Psoas muscle (tissue), 8 donors: Measurements from ENCODE around the gene ITK. TPM values are rescaled to one million over a fixed set of nuclear protein-coding genes. Genes with fewer than 3 reads are reported as not detected.
"Not testable (repeated sequence)": the region's sequence is repeated elsewhere in the genome, so short reads cannot be mapped to it uniquely, and the experiment has no call there.

Experiments used
- ATAC-seq, 4 donors: fragments of 200-7000 bp; cut with Tn5 transposase; one replicate each; pipeline ENCODE4 v1.9.1; 2020; ENCODE audit warnings: moderate library complexity in 3 of 4, mild to moderate bottlenecking in 2 of 4
- DNase-seq, 2 donors: peaks; one replicate each; pipeline ENCODE4 v3.0.0-alpha.2; 2020
- H3K27ac ChIP-seq: fragments of 200-600 bp; one replicate; pipeline ENCODE4 v1.8.0; 2022
- H3K27me3 ChIP-seq, 3 donors: fragments of 200-600 bp in 1 of 3; one replicate each; pipeline versions ENCODE4 v1.6.1 to v1.8.0; 2013 to 2022; ENCODE audit warnings: low read length in 2 of 3, mild to moderate bottlenecking in 2 of 3, moderate library complexity in 1 of 3; ENCODE audit not compliant: insufficient read depth in 3 of 3
- H3K36me3 ChIP-seq, 2 donors: fragments of 200-600 bp in 1 of 2; one replicate each; pipeline versions ENCODE4 v1.6.1 to v1.8.0; 2013 to 2022; ENCODE audit warnings: low read depth in 1 of 2, mild to moderate bottlenecking in 1 of 2, moderate library complexity in 1 of 2; ENCODE audit not compliant: insufficient read depth in 1 of 2
- H3K4me1 ChIP-seq: fragments of 200-600 bp; one replicate; pipeline ENCODE4 v1.8.0; 2022
- H3K4me3 ChIP-seq: fragments of 200-600 bp; one replicate; pipeline ENCODE4 v1.8.0; 2022; ENCODE audit warnings: mild to moderate bottlenecking
- H3K9me3 ChIP-seq: fragments of 200-600 bp; one replicate; pipeline ENCODE4 v1.8.0; 2022
- WGBS, 3 donors: extraction: QIAGEN DNeasy Blood & Tissue Kit; methylation state at CpG; one replicate each; pipeline versions ENCODE4 v1.1.6 to v1.1.7; 2013; 5-methylcytosine and 5-hydroxymethylcytosine counted together
- intact Hi-C, 2 donors: fragments of 100-400 bp; cut with DNase I; formaldehyde crosslinking; loops; one replicate each; pipeline versions ENCODE4 v1.11.0 to v1.14.2; 2022
- polyA plus RNA-seq, 3 donors: library from polyadenylated mRNA; stranded (reverse); fragments of 200-250 nt; gene quantifications; one replicate each; pipeline ENCODE4 v1.2.3, GENCODE V29; 2013
- total RNA-seq, 4 donors: library from RNA; stranded (reverse); fragmentation: NEBNext Ultra II Directional in 2 of 4; extraction: Animal tissue kit (Norgen Biotek cat#: 25700) in 2 of 4; gene quantifications; one replicate each; pipeline versions ENCODE4 v1.2.1 to v1.2.4, GENCODE V29; 2021 to 2023
- TF ChIP-seq, protein P1 (sequence below): fragments of 200-600 bp; IDR thresholded peaks from one replicate; pipeline ENCODE4 v1.8.0; 2022; ENCODE audit warnings: antibody characterized with exemption
- donor health status: healthy with polysubstance abuse.
- donor health status: DM: no; HTN: no; CAD: no; lungs with moderate emphysema.
- donor health status: Bipolar disorder and iron deficiency.
- donor health status: healthy.
- donor health status: DM: yes; HTN: yes; CAD: no.
- donor health status: DM: no; HTN: no; CAD: no.
- donor health status: DM: no; HTN: no; CAD: no.
- donor health status: DM: yes; HTN: yes; CAD: no.

The ITK gene
- total and polyA plus RNA-seq, 7 donors = 0.04 to 1.0 (median 0.28) TPM

DNA sequence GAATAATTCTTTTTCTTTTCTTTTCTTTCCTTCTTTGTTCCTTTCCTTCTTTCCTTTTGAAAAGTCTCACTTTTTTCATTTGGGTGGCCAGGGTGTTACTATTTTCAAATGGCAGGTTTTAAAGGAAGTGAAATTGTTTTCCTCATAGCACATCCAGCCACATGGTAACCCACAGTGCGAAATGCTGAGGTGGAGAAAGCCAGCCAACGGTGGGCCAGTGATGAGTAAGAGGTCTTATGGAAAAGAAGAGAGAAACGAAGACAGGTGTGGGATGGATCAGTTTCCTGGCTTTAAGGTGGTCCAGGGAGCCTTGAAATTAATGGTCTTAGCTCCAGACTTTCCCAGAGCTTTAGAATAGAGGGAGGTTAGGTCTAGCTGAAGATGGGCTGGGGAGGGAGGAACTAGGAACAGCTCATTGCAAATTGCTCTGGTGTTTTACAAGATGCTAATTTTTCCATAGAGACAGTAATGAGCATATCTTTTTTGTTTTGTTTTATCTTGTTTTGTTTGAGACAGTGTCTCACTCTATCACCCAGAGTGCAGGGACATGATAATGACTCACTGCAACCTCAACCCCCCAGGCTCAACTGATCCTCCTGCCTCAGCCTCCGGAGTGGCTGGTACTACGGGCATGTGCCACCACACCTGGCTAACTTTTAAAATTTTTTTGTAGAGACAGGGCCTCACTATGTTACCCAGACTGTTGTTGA, 17.8 kb downstream of the ITK start:
- H3K9me3 ChIP-seq = no peaks in the 10 kb centered on the region
- H3K4me1 ChIP-seq = no peaks in the 10 kb centered on the region
- no peaks in the 10 kb centered on the region for H3K36me3 ChIP-seq
- ATAC-seq (no peak), DNase-seq (no peak)
- intact Hi-C loops = no loop called here
- 39 to 49% (median 45%) methylated on average over 5 of the region's 5 CpGs for WGBS, 3 donors
- no peak overlapping the region for H3K27ac ChIP-seq
- peaks cover 0 to 3% (median 0%) of the 10 kb centered on the region in 3 donors for H3K27me3 ChIP-seq
- H3K4me3 ChIP-seq = no peak overlapping the region
- TF ChIP-seq, protein P1, sequence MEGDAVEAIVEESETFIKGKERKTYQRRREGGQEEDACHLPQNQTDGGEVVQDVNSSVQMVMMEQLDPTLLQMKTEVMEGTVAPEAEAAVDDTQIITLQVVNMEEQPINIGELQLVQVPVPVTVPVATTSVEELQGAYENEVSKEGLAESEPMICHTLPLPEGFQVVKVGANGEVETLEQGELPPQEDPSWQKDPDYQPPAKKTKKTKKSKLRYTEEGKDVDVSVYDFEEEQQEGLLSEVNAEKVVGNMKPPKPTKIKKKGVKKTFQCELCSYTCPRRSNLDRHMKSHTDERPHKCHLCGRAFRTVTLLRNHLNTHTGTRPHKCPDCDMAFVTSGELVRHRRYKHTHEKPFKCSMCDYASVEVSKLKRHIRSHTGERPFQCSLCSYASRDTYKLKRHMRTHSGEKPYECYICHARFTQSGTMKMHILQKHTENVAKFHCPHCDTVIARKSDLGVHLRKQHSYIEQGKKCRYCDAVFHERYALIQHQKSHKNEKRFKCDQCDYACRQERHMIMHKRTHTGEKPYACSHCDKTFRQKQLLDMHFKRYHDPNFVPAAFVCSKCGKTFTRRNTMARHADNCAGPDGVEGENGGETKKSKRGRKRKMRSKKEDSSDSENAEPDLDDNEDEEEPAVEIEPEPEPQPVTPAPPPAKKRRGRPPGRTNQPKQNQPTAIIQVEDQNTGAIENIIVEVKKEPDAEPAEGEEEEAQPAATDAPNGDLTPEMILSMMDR = no peak

DNA sequence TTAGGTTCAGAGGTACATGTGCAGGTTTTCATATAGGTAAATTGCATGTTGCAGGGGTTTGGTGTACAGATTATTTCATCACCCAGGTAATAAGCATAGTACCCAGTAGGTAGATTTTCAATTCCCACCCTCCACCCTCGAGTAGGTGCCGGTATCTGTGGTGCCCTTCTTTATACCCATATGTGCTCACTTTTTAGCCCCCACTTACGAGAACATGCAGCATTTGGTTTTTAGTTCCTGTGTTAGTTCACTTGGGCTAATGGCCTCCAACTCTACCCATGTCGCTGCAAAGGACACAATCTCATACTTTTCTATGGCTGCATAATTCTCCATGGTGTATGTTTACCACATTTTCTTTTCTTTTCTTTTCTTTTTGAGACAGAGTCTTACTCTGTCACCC, 21.2 kb downstream of the ITK start:
- ATAC-seq (no peak), DNase-seq (no peak)
- Histone ChIP-seq H3K4me1 (no peaks in the 10 kb centered on the region), H3K9me3 (no peaks in the 10 kb centered on the region), H3K27ac (no peak overlapping the region), H3K4me3 (no peak overlapping the region), H3K27me3 (no peaks in the 10 kb centered on the region), H3K36me3 (no peaks in the 10 kb centered on the region)
- 74 to 86% (median 80%) methylated on average over 4 of the region's 4 CpGs for WGBS, 3 donors
- intact Hi-C loops = no loop called here
- TF ChIP-seq, protein P1 = no peak

DNA sequence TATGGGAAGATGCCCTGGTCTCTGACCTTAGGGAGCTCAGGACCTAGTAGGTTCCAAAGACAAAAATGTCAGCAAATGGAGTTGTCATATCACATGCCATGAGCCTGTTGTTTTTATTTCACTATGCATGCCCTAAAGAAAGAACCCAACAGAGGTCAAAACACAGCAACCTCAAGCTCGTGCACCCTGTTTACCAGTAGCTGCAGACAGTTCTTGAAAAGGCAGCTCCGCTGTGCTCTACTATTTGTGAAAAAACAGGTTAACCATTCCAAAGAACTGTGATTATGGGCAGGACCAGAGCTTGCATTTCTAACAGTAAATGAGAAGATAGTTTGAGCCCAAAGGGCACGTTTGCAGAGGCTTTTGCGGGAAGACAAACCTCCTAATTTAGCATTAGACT, 22.8 kb downstream of the ITK start:
- Histone ChIP-seq H3K27me3 (peaks cover 0 to 1% (median 0%) of the 10 kb centered on the region in 3 donors), H3K36me3 (no peaks in the 10 kb centered on the region), H3K27ac (no peak overlapping the region), H3K4me1 (no peaks in the 10 kb centered on the region), H3K9me3 (no peaks in the 10 kb centered on the region), H3K4me3 (no peak overlapping the region)
- 75 to 80% (median 80%) methylated on average over 4 of the region's 4 CpGs for WGBS, 3 donors
- TF ChIP-seq, protein P1 = no peak
- intact Hi-C loops = no loop called here
- DNase-seq (no peak), ATAC-seq (no peak)

DNA sequence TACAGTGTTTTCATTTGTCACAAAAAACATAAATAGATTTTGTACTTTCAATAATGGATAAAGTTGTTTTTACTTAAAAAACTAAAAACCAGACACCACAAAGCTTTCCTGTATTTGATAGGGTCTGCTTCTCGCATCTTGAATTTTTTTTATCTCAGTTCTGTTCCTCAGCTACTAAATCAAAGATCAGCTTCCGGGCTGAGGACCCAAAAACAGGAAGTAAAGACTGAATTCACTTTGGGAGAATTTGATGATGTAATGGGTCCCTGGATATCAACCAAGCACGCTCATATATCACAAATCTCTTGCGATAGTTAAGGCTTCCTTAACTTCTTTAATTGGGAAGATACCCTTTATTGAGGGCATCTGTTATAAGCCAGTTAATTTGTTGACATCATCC, 24.1 kb downstream of the ITK start:
- Histone ChIP-seq H3K27me3 (peaks cover 0 to 2% (median 0%) of the 10 kb centered on the region in 3 donors), H3K4me1 (no peaks in the 10 kb centered on the region), H3K36me3 (no peaks in the 10 kb centered on the region), H3K9me3 (no peaks in the 10 kb centered on the region), H3K27ac (no peak overlapping the region), H3K4me3 (no peak overlapping the region)
- intact Hi-C loops = no loop called here
- WGBS, 3 donors = 59 to 72% (median 70%) methylated on average over 4 of the region's 4 CpGs
- DNase-seq (no peak), ATAC-seq (no peak)
- TF ChIP-seq, protein P1 = no peak

DNA sequence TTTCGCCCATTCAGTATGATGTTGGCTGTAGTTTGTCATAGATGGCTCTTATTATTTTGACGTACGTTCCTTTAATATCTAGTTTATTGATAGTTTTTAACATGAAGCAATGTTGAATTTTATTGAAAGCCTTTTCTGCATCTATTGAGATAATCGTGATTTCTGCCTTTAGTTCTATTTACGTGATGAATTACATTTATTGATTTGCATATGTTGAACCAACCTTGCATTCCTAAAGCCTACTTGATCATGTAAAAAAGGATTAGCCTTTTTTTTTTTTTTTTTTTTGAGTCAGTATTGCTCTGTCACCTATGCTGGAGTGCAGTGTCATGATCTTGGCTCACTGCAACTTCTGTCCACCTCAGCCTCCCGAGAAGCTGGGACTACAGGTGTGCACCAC, 25.1 kb downstream of the ITK start:
- Histone ChIP-seq H3K27me3 (peaks cover 0 to 2% (median 0%) of the 10 kb centered on the region in 3 donors), H3K4me1 (no peaks in the 10 kb centered on the region), H3K36me3 (no peaks in the 10 kb centered on the region), H3K27ac (no peak overlapping the region), H3K9me3 (no peaks in the 10 kb centered on the region), H3K4me3 (no peak overlapping the region)
- intact Hi-C loops = no loop called here
- 77 to 88% (median 80%) methylated on average over 6 of the region's 6 CpGs for WGBS, 3 donors
- DNase-seq (no peak), ATAC-seq (no peak)
- TF ChIP-seq, protein P1 = no peak

DNA sequence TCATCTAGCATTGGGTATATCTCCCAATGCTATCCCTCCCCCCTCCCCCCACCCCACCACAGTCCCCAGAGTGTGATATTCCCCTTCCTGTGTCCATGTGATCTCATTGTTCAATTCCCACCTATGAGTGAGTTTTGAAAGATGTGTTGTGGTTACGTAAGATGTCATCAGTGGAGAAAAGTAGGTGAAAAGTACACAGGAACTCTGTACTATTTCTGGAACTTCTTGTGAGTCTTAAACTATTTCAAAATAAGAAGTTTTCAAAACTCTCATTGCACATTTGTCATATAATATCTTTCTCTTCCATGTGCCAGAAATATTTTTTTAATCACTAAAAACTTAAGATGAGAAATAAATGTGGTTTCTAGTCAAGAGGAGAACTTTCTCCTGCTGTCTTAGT, 30.0 kb downstream of the ITK start:
- H3K36me3 ChIP-seq, H3K9me3 ChIP-seq, intact Hi-C loops, ATAC-seq, DNase-seq, H3K27me3 ChIP-seq, H3K4me1 ChIP-seq, H3K27ac ChIP-seq, H3K4me3 ChIP-seq: not testable (repeated sequence)
- 54 to 64% (median 61%) methylated on average over 1 of the region's 1 CpG for WGBS, 3 donors
